Panc1 (cell line): ENCODE results near the gene MMADHC. TPM values are rescaled to one million over a fixed set of nuclear protein-coding genes. Genes with fewer than 3 reads are reported as not detected.

ENCODE experiments used
- ATAC-seq: fragments of 200-7000 bp; cut with Tn5 transposase; 2 replicates; pipeline ENCODE4 v1.9.1; 2020; ENCODE audit warnings: mild to moderate bottlenecking, moderate library complexity
- BruUV-seq: library from RNA; stranded (reverse); fragments of 400-500 nt; replicated peaks from 2 replicates; lab custom pipeline; 2021; lab: Mats Ljungman, UMichigan
- CTCF ChIA-PET: fragments of 300-600 bp; sonication (Branson Sonifier 250); formaldehyde crosslinking; loops from one replicate; lab custom pipeline; 2022; ENCODE audit warnings: antibody characterized with exemption; lab: Charles Lee
- POLR2A ChIA-PET: fragments of 300-600 bp; sonication (Branson Sonifier 250); formaldehyde crosslinking; loops from one replicate; lab custom pipeline; 2022; ENCODE audit warnings: antibody characterized with exemption; lab: Charles Lee
- DNase-seq: peaks from one replicate; pipeline ENCODE4 v3.0.0-alpha.2; 2010; ENCODE audit warnings: low read depth, low spot score
- H3K27ac ChIP-seq: 2 replicates; pipeline ENCODE4 v1.5.1; 2011; ENCODE audit warnings: mild to moderate bottlenecking, low read length, inconsistent platforms
- H3K27me3 ChIP-seq: fragments of 200-500 bp; sonication (Bioruptor generic); 2 replicates; pipeline ENCODE4 v1.6.0; 2014; ENCODE audit warnings: low read length, inconsistent platforms; ENCODE audit not compliant: control insufficient read depth, insufficient read depth
- H3K36me3 ChIP-seq: fragments of 200-500 bp; sonication (Bioruptor generic); 2 replicates; pipeline ENCODE4 v1.5.1; 2014; ENCODE audit warnings: inconsistent platforms, mild to moderate bottlenecking, low read length, moderate library complexity; ENCODE audit not compliant: control insufficient read depth, insufficient read depth
- H3K4me1 ChIP-seq: 2 replicates; pipeline ENCODE4 v1.5.1; 2011; ENCODE audit warnings: inconsistent platforms, mild to moderate bottlenecking, low read length, moderate library complexity; ENCODE audit not compliant: control insufficient read depth, insufficient read depth
- H3K4me3 ChIP-seq, 2 experiments: 2 replicates each; pipeline ENCODE4 v1.5.1; 2011 to 2012; ENCODE audit warnings: low read depth in 2 of 2, low read length in 2 of 2, mild to moderate bottlenecking in 2 of 2, inconsistent platforms in 1 of 2, moderate library complexity in 1 of 2
- H3K9me3 ChIP-seq: fragments of 200-500 bp; sonication (Bioruptor generic); 2 replicates; pipeline ENCODE4 v1.5.1; 2014; ENCODE audit warnings: low read depth, mild to moderate bottlenecking, inconsistent platforms, low read length, moderate library complexity; ENCODE audit not compliant: control insufficient read depth, insufficient read depth
- POLR2AphosphoS5 ChIP-seq: IDR thresholded peaks from 2 replicates; pipeline ENCODE4 v1.6.1; 2012; ENCODE audit warnings: mild to moderate bottlenecking, low read depth, low read length, moderate library complexity
- SIN3A ChIP-seq: IDR thresholded peaks from 2 replicates; pipeline ENCODE4 v1.6.1; 2012; ENCODE audit warnings: low read depth, mild to moderate bottlenecking, low read length, moderate library complexity, borderline replicate concordance; ENCODE audit not compliant: insufficient read depth
- TCF7L2 ChIP-seq: IDR thresholded peaks from 2 replicates; pipeline ENCODE4 v1.6.1; 2011; ENCODE audit warnings: mild to moderate bottlenecking, low read depth, low read length, inconsistent platforms
- in situ Hi-C: cut with HindIII; loops from 2 replicates; pipeline ENCODE4 v1.10.0; 2016; ENCODE audit warnings: low sequenced_read_pairs, low pct_unique_long_range_greater_than_20kb
- intact Hi-C: fragments of 100-400 bp; cut with micrococcal nuclease; formaldehyde crosslinking; loops from one replicate; pipeline ENCODE4 v1.10.0; 2022; ENCODE audit not compliant: unreplicated experiment
- total RNA-seq: library from RNA; stranded (reverse); gene quantifications from one replicate; pipeline ENCODE4 v1.2.1, GENCODE V29; 2021; ENCODE audit not compliant: unreplicated experiment
- TF ChIP-seq, protein P1 (sequence below), 2 experiments: IDR thresholded peaks; 2 replicates each; pipeline ENCODE4 v1.6.1; 2011 to 2012; ENCODE audit warnings: low read depth in 2 of 2, control low read depth in 1 of 2, low read length in 1 of 2, mild to moderate bottlenecking in 1 of 2, moderate library complexity in 1 of 2; ENCODE audit not compliant: insufficient read depth in 1 of 2
- TF ChIP-seq, protein P2 (sequence below): fragments of 450-650 bp; IDR thresholded peaks from 2 replicates; pipeline ENCODE4 v1.5.1; 2017; ENCODE audit warnings: mild to moderate bottlenecking

The MMADHC gene
- total RNA-seq, 1 experiment from 2014 or later = 120 TPM

DNA sequence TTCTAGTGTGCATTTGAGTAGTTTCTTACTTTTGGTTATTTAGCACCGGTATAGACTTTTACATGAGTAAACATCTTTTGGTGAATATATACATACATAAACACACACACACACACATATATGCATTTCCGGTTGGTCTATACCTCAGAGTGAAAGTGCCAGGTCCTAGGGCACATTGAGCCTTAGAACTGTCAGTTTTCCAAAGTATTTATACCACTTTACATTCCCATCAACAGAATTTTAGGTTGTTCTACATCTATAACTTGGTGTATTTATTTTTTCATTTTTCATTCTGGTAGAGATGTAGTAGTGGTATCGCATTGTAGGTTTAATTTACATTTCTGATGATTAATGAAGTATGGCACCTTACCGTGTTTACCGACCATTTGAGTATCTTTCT is 22.6 kb downstream of the MMADHC start:
- Histone ChIP-seq H3K9me3 (no peaks in the 10 kb centered on the region), H3K4me1 (peaks cover 11% of the 10 kb centered on the region), H3K27ac (no peak overlapping the region), H3K27me3 (no peaks in the 10 kb centered on the region), H3K36me3 (peaks cover 22% of the 10 kb centered on the region), H3K4me3 (no peak overlapping the region)
- POLR2A ChIA-PET = no interaction called here
- DNase-seq = no peak
- ATAC-seq = no peak
- BruUV-seq = no TSS peak
- intact Hi-C loops = no loop called here
- no peak for TF ChIP-seq TCF7L2
- TF ChIP-seq POLR2AphosphoS5 = no peak
- TF ChIP-seq SIN3A = no peak
- TF ChIP-seq, protein P1, sequence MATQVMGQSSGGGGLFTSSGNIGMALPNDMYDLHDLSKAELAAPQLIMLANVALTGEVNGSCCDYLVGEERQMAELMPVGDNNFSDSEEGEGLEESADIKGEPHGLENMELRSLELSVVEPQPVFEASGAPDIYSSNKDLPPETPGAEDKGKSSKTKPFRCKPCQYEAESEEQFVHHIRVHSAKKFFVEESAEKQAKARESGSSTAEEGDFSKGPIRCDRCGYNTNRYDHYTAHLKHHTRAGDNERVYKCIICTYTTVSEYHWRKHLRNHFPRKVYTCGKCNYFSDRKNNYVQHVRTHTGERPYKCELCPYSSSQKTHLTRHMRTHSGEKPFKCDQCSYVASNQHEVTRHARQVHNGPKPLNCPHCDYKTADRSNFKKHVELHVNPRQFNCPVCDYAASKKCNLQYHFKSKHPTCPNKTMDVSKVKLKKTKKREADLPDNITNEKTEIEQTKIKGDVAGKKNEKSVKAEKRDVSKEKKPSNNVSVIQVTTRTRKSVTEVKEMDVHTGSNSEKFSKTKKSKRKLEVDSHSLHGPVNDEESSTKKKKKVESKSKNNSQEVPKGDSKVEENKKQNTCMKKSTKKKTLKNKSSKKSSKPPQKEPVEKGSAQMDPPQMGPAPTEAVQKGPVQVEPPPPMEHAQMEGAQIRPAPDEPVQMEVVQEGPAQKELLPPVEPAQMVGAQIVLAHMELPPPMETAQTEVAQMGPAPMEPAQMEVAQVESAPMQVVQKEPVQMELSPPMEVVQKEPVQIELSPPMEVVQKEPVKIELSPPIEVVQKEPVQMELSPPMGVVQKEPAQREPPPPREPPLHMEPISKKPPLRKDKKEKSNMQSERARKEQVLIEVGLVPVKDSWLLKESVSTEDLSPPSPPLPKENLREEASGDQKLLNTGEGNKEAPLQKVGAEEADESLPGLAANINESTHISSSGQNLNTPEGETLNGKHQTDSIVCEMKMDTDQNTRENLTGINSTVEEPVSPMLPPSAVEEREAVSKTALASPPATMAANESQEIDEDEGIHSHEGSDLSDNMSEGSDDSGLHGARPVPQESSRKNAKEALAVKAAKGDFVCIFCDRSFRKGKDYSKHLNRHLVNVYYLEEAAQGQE (IDR thresholded peaks at IDR 0.05; ENCODE audit: insufficient read depth in 1 of 2, low read depth in 2 of 2, low read length in 1 of 2) = no peak
- TF ChIP-seq, protein P2, sequence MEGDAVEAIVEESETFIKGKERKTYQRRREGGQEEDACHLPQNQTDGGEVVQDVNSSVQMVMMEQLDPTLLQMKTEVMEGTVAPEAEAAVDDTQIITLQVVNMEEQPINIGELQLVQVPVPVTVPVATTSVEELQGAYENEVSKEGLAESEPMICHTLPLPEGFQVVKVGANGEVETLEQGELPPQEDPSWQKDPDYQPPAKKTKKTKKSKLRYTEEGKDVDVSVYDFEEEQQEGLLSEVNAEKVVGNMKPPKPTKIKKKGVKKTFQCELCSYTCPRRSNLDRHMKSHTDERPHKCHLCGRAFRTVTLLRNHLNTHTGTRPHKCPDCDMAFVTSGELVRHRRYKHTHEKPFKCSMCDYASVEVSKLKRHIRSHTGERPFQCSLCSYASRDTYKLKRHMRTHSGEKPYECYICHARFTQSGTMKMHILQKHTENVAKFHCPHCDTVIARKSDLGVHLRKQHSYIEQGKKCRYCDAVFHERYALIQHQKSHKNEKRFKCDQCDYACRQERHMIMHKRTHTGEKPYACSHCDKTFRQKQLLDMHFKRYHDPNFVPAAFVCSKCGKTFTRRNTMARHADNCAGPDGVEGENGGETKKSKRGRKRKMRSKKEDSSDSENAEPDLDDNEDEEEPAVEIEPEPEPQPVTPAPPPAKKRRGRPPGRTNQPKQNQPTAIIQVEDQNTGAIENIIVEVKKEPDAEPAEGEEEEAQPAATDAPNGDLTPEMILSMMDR = no peak
- CTCF ChIA-PET = no interaction called here
- in situ Hi-C loops = no loop called here

DNA sequence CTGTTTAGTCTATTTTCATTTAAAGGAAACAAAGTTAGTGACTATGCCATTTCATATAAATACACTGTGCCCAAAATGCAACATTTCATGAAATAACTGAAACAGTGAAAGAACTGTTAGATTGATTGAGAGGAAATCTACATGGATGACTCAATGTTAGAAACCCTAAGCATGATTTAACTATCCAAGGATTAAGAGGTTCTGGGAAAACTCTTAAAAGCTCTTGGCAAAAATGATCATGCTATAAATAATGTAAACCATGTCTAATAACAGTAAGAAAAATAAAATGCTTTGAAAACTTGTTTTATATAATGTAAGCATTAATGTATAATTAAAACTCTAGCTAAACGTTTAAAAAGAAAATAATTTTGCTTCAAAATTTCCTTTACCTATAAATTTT is 23.5 kb downstream of the MMADHC start:
- H3K27me3 ChIP-seq = no peaks in the 10 kb centered on the region
- TF ChIP-seq SIN3A (no peak), TCF7L2 (no peak), POLR2AphosphoS5 (no peak)
- TF ChIP-seq, protein P1 (IDR thresholded peaks at IDR 0.05; ENCODE audit: insufficient read depth in 1 of 2, low read depth in 2 of 2, low read length in 1 of 2) = no peak
- TF ChIP-seq, protein P2 = no peak
- intact Hi-C loops = no loop called here
- DNase-seq = no peak
- peaks cover 11% of the 10 kb centered on the region for H3K4me1 ChIP-seq
- no peak overlapping the region for H3K27ac ChIP-seq
- POLR2A ChIA-PET = no interaction called here
- CTCF ChIA-PET = no interaction called here
- no peaks in the 10 kb centered on the region for H3K9me3 ChIP-seq
- no TSS peak for BruUV-seq
- no peak for ATAC-seq
- H3K36me3 ChIP-seq = peaks cover 13% of the 10 kb centered on the region
- no peak overlapping the region for H3K4me3 ChIP-seq
- in situ Hi-C loops = no loop called here
